ENCODE measurements around the gene TBC1D21. TPM values are rescaled to one million over a fixed set of nuclear protein-coding genes. Genes with fewer than 3 reads are reported as not detected.

TBC1D21 gene
- total and polyA plus RNA-seq, 8 donors, result not detected

GRCh38 chr15:73892446-73893226 is 19.3 kb downstream of the TBC1D21 start:
- intact Hi-C loops (cut with DNase I; ENCODE audit: low total_unique reads), result no loop called here
- H3K4me1 ChIP-seq, result no peaks in the 10 kb centered on the region
- peaks cover 0 to 9% (median 0%) of the 10 kb centered on the region in 4 donors for H3K9me3 ChIP-seq
- peaks cover 0 to 9% (median 0%) of the 10 kb centered on the region in 3 donors for H3K27me3 ChIP-seq
- no peak overlapping the region for H3K4me3 ChIP-seq
- H3K27ac ChIP-seq, result no peak overlapping the region
- WGBS, 5 donors, result 82 to 94% (median 91%) methylated on average over 13 of the region's 13 CpGs
- DNase-seq, result no peak
- TF ChIP-seq POLR2AphosphoS5 (IDR thresholded peaks at IDR 0.05) (no peak), POLR2A (IDR thresholded peaks at IDR 0.05) (no peak), EP300 (IDR thresholded peaks at IDR 0.05) (no peak)
- TF ChIP-seq, protein P1, sequence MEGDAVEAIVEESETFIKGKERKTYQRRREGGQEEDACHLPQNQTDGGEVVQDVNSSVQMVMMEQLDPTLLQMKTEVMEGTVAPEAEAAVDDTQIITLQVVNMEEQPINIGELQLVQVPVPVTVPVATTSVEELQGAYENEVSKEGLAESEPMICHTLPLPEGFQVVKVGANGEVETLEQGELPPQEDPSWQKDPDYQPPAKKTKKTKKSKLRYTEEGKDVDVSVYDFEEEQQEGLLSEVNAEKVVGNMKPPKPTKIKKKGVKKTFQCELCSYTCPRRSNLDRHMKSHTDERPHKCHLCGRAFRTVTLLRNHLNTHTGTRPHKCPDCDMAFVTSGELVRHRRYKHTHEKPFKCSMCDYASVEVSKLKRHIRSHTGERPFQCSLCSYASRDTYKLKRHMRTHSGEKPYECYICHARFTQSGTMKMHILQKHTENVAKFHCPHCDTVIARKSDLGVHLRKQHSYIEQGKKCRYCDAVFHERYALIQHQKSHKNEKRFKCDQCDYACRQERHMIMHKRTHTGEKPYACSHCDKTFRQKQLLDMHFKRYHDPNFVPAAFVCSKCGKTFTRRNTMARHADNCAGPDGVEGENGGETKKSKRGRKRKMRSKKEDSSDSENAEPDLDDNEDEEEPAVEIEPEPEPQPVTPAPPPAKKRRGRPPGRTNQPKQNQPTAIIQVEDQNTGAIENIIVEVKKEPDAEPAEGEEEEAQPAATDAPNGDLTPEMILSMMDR (IDR thresholded peaks at IDR 0.05), result no peak
- H3K36me3 ChIP-seq, result no peaks in the 10 kb centered on the region

GRCh38 chr15:73894133-73894814 is 20.9 kb downstream of the TBC1D21 start:
- WGBS, 5 donors, result 79 to 86% (median 85%) methylated on average over 12 of the region's 12 CpGs
- H3K36me3 ChIP-seq, result no peaks in the 10 kb centered on the region
- H3K9me3 ChIP-seq, result peaks cover 0 to 9% (median 0%) of the 10 kb centered on the region in 4 donors
- DNase-seq, result no peak
- no peak overlapping the region for H3K4me3 ChIP-seq
- peaks cover 0 to 6% (median 1%) of the 10 kb centered on the region in 4 donors for H3K4me1 ChIP-seq
- intact Hi-C loops (cut with DNase I; ENCODE audit: low total_unique reads), result no loop called here
- peaks cover 0 to 4% (median 0%) of the 10 kb centered on the region in 3 donors for H3K27me3 ChIP-seq
- TF ChIP-seq, protein P1 (IDR thresholded peaks at IDR 0.05), result no peak
- TF ChIP-seq EP300 (IDR thresholded peaks at IDR 0.05) (no peak), POLR2A (IDR thresholded peaks at IDR 0.05) (no peak), POLR2AphosphoS5 (IDR thresholded peaks at IDR 0.05) (no peak)
- H3K27ac ChIP-seq, result no peak overlapping the region

- peaks cover 0 to 12% (median 4%) of the 10 kb centered on the region in 4 donors for H3K4me1 ChIP-seq
- no peaks in the 10 kb centered on the region for H3K9me3 ChIP-seq
- WGBS, 5 donors, result 65 to 81% (median 72%) methylated on average over 13 to 15 of the region's 15 CpGs
- peaks cover 0 to 2% (median 0%) of the 10 kb centered on the region in 3 donors for H3K27me3 ChIP-seq
- H3K27ac ChIP-seq, result no peak overlapping the region
- no peaks in the 10 kb centered on the region for H3K36me3 ChIP-seq
- intact Hi-C loops (cut with DNase I; ENCODE audit: low total_unique reads), result no loop called here
- DNase-seq, result peak; percentile 36 to 65
- TF ChIP-seq, protein P1 (IDR thresholded peaks at IDR 0.05), result peak in 5 of 7 experiments; percentile 58 to 85 (median 61)
- TF ChIP-seq POLR2AphosphoS5 (IDR thresholded peaks at IDR 0.05), result peak in 1 of 3 donors; percentile 29
- TF ChIP-seq EP300 (IDR thresholded peaks at IDR 0.05), result no peak
- no peak overlapping the region for H3K4me3 ChIP-seq
These were observed 24.3 kb downstream of the TBC1D21 start for GRCh38 chr15:73897441-73898261.
